ENCODE results near the gene MVB12A. TPM values are rescaled to one million over a fixed set of nuclear protein-coding genes. Genes with fewer than 3 reads are reported as not detected.

MVB12A gene
- total and polyA plus RNA-seq, 9 of the 15 experiments (the other 6 are each of a cell fraction or from before 2014, with no cell fraction given) = 1.2 to 46.2 (median 22.4) TPM

DNA sequence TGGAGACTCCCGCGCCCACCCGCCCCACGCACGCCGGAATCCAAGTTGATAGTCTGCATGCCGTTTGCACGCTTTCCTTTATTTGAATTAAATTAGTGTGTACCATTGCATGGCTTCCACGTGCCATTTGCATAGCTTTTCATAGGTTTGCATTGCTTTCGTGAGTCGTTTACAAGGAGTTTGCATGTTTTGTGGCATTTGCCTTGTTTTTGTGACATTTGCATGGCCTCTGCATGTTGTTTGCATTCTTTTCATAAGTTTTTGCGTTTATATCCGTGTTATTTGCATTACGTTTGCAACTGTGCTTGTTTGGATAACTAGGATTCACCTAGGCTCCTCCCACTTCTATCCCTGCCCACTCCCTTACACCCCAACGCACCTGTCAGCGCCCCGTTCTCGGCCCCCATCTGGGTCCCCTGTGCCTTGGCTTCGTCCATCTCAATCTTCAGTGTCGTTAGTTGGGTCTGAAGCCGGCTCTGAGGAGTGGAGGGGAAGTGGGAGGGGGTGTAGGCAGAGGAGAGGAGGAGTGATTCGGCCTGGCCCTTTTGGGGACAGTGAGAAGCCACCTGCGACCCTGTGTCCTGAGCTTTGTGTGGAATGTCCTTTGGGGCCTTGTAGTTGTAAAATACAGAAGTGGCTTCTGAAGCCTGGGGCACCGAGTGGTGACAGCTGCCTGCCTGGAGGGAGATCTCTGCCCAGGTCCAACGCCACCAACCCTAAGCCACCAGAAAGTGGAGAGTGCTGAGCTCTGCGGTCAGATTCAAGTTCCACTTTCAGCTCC lies 28.3 kb upstream of the MVB12A start (continued):
- peak; percentile 21 for TF ChIP-seq RBBP5 (IDR thresholded peaks at IDR 0.05; ENCODE audit: borderline replicate concordance, insufficient read depth, low read length, poor library complexity, severe bottlenecking)
- TF ChIP-seq, protein P1, sequence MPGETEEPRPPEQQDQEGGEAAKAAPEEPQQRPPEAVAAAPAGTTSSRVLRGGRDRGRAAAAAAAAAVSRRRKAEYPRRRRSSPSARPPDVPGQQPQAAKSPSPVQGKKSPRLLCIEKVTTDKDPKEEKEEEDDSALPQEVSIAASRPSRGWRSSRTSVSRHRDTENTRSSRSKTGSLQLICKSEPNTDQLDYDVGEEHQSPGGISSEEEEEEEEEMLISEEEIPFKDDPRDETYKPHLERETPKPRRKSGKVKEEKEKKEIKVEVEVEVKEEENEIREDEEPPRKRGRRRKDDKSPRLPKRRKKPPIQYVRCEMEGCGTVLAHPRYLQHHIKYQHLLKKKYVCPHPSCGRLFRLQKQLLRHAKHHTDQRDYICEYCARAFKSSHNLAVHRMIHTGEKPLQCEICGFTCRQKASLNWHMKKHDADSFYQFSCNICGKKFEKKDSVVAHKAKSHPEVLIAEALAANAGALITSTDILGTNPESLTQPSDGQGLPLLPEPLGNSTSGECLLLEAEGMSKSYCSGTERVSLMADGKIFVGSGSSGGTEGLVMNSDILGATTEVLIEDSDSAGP (CRISPR knock-in tag; IDR thresholded peaks at IDR 0.05) = peak; percentile 48; the same call in 1 of the 2 replicates
- TF ChIP-seq, protein P2, sequence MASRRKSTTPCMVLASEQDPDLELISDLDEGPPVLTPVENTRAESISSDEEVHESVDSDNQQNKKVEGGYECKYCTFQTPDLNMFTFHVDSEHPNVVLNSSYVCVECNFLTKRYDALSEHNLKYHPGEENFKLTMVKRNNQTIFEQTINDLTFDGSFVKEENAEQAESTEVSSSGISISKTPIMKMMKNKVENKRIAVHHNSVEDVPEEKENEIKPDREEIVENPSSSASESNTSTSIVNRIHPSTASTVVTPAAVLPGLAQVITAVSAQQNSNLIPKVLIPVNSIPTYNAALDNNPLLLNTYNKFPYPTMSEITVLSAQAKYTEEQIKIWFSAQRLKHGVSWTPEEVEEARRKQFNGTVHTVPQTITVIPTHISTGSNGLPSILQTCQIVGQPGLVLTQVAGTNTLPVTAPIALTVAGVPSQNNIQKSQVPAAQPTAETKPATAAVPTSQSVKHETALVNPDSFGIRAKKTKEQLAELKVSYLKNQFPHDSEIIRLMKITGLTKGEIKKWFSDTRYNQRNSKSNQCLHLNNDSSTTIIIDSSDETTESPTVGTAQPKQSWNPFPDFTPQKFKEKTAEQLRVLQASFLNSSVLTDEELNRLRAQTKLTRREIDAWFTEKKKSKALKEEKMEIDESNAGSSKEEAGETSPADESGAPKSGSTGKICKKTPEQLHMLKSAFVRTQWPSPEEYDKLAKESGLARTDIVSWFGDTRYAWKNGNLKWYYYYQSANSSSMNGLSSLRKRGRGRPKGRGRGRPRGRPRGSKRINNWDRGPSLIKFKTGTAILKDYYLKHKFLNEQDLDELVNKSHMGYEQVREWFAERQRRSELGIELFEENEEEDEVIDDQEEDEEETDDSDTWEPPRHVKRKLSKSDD (conservative IDR thresholded peaks at IDR 0.05; ENCODE audit: low read length) = no peak
- TF ChIP-seq TAF15 (IDR thresholded peaks at IDR 0.05; ENCODE audit: low read depth, low read length) = no peak
- TF ChIP-seq RNF2 (IDR thresholded peaks at IDR 0.05) = no peak
- 0 out of 2 replicates have a peak, but pooled peaks have one; percentile 28 for TF ChIP-seq SUPT5H (IDR thresholded peaks at IDR 0.05)
- TF ChIP-seq EHMT2 (IDR thresholded peaks at IDR 0.05) = no peak
- TF ChIP-seq NONO (IDR thresholded peaks at IDR 0.05; ENCODE audit: low read depth in 2 of 2, low read length in 1 of 2) = no peak
- TF ChIP-seq CBX3 (IDR thresholded peaks at IDR 0.05; ENCODE audit: borderline replicate concordance in 1 of 2, low read length in 2 of 2) = no peak
- TF ChIP-seq XRCC4 (IDR thresholded peaks at IDR 0.05; ENCODE audit: extremely low read depth, insufficient read depth, insufficient read length) = no peak
- TF ChIP-seq, protein P3, sequence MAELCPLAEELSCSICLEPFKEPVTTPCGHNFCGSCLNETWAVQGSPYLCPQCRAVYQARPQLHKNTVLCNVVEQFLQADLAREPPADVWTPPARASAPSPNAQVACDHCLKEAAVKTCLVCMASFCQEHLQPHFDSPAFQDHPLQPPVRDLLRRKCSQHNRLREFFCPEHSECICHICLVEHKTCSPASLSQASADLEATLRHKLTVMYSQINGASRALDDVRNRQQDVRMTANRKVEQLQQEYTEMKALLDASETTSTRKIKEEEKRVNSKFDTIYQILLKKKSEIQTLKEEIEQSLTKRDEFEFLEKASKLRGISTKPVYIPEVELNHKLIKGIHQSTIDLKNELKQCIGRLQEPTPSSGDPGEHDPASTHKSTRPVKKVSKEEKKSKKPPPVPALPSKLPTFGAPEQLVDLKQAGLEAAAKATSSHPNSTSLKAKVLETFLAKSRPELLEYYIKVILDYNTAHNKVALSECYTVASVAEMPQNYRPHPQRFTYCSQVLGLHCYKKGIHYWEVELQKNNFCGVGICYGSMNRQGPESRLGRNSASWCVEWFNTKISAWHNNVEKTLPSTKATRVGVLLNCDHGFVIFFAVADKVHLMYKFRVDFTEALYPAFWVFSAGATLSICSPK (IDR thresholded peaks at IDR 0.05; ENCODE audit: borderline replicate concordance) = no peak
- TF ChIP-seq KLF1 (tag; IDR thresholded peaks at IDR 0.05) = no peak
